OCI-LY7 (cell line): ENCODE data around the gene MPZL2.

Experiments used
- EZH2phosphoT487 ChIP-seq: fragments of 200-600 bp; sonication (generic); IDR thresholded peaks from 2 replicates; pipeline ENCODE4 v1.6.1; 2018; ENCODE audit warnings: low read depth, borderline replicate concordance, mild to moderate bottlenecking, mixed run types, antibody characterized with exemption, low read length, moderate library complexity, mixed read lengths
- TF ChIP-seq, protein P1 (sequence below): fragments of 200-600 bp; sonication (generic); conservative IDR thresholded peaks from 2 replicates; pipeline ENCODE4 v1.5.1; 2014; ENCODE audit warnings: mild to moderate bottlenecking, antibody characterized with exemption, low read length, moderate library complexity, mixed read lengths

DNA sequence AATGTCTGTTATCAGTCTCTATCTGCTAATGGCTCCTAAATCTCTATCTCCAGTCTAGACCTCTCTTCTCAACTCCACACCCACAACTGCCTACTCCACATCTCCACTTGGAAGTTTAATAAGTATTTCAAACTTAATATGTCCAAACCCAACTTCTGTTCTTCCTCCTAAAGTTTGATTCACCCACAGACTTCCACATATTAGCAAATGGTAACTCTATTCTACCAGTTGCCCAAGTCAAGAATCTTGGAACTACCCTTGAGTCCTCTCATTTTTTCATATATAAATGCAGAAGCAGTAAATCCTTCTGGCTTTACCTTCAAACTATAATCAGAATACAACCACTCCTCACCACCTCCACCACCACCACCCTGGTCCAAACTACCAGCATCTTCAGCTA, 32.6 kb downstream of the MPZL2 start:
- TF ChIP-seq, protein P1, sequence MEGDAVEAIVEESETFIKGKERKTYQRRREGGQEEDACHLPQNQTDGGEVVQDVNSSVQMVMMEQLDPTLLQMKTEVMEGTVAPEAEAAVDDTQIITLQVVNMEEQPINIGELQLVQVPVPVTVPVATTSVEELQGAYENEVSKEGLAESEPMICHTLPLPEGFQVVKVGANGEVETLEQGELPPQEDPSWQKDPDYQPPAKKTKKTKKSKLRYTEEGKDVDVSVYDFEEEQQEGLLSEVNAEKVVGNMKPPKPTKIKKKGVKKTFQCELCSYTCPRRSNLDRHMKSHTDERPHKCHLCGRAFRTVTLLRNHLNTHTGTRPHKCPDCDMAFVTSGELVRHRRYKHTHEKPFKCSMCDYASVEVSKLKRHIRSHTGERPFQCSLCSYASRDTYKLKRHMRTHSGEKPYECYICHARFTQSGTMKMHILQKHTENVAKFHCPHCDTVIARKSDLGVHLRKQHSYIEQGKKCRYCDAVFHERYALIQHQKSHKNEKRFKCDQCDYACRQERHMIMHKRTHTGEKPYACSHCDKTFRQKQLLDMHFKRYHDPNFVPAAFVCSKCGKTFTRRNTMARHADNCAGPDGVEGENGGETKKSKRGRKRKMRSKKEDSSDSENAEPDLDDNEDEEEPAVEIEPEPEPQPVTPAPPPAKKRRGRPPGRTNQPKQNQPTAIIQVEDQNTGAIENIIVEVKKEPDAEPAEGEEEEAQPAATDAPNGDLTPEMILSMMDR: no peak
- TF ChIP-seq EZH2phosphoT487: no peak
